T-helper 17 cell (primary cell): ENCODE measurements around the gene UTP25. TPM values are rescaled to one million over a fixed set of nuclear protein-coding genes. Genes with fewer than 3 reads are reported as not detected.

Source experiments
- ATAC-seq: fragments of 150-1000 bp; cut with Tn5 transposase; 2 replicates; pipeline ENCODE4 v1.10.0; 2021; ENCODE audit warnings: mild to moderate bottlenecking, moderate library complexity
- DNase-seq, 3 donors: peaks; one replicate each; pipeline versions ENCODE4 v3.0.0 to v3.0.0-alpha.2; 2020 to 2021
- H3K9me3 ChIP-seq: one replicate; pipeline ENCODE4 v1.7.0; 2013; ENCODE audit warnings: low read length, mild to moderate bottlenecking; ENCODE audit not compliant: control insufficient read depth, poor library complexity, severe bottlenecking
- H3K27ac Mint-ChIP-seq: one replicate; pipeline ENCODE4 v1.8.0; 2022; ENCODE audit warnings: mild to moderate bottlenecking, moderate library complexity, mixed read lengths
- H3K27me3 Mint-ChIP-seq: one replicate; pipeline ENCODE4 v1.8.0; 2022; ENCODE audit warnings: mixed read lengths
- H3K36me3 Mint-ChIP-seq: one replicate; pipeline ENCODE4 v1.8.0; 2022; ENCODE audit warnings: low read depth, mixed read lengths
- H3K4me1 Mint-ChIP-seq: one replicate; pipeline ENCODE4 v1.8.0; 2022; ENCODE audit warnings: mild to moderate bottlenecking, mixed read lengths
- H3K4me3 Mint-ChIP-seq: one replicate; pipeline ENCODE4 v1.8.0; 2022; ENCODE audit warnings: mild to moderate bottlenecking, moderate library complexity, mixed read lengths
- total RNA-seq, 4 donors: library from RNA in 2 of 4; stranded (reverse) in 2 of 4; gene quantifications; one replicate each; pipeline ENCODE4 v1.2.3 and lab custom pipeline; 2022 to 2026

Gene UTP25
- total RNA-seq, 2 donors from 2014 or later: 5.9 to 6.3 TPM

- Mint-ChIP-seq H3K4me3 (no peak overlapping the region), H3K4me1 (no peaks in the 10 kb centered on the region), H3K36me3 (no peaks in the 10 kb centered on the region), H3K27me3 (peaks cover 77% of the 10 kb centered on the region), H3K27ac (no peak overlapping the region)
- ATAC-seq (no peak), DNase-seq (no peak)
- no peaks in the 10 kb centered on the region for H3K9me3 ChIP-seq
Measured at GRCh38 chr1:209876078-209876800, 48.5 kb downstream of the UTP25 start.

GRCh38 chr1:209877087-209877764, 49.5 kb downstream of the UTP25 start:
- H3K27me3 Mint-ChIP-seq: peaks cover 78% of the 10 kb centered on the region
- H3K4me3 Mint-ChIP-seq: no peak overlapping the region
- no peaks in the 10 kb centered on the region for H3K9me3 ChIP-seq
- H3K27ac Mint-ChIP-seq: no peak overlapping the region
- DNase-seq (no peak), ATAC-seq (no peak)
- H3K36me3 Mint-ChIP-seq: no peaks in the 10 kb centered on the region
- no peaks in the 10 kb centered on the region for H3K4me1 Mint-ChIP-seq

- Mint-ChIP-seq H3K27ac (no peak overlapping the region), H3K27me3 (peaks cover 81% of the 10 kb centered on the region), H3K4me1 (no peaks in the 10 kb centered on the region), H3K36me3 (no peaks in the 10 kb centered on the region), H3K4me3 (no peak overlapping the region)
- ATAC-seq (no peak), DNase-seq (no peak)
- H3K9me3 ChIP-seq: no peaks in the 10 kb centered on the region
Measured at GRCh38 chr1:209878964-209879363, 51.2 kb downstream of the UTP25 start.

- no peaks in the 10 kb centered on the region for H3K9me3 ChIP-seq
- ATAC-seq: no peak
- H3K27me3 Mint-ChIP-seq: peaks cover 81% of the 10 kb centered on the region
- no peaks in the 10 kb centered on the region for H3K4me1 Mint-ChIP-seq
- DNase-seq: no peak
- H3K4me3 Mint-ChIP-seq: no peak overlapping the region
- no peak overlapping the region for H3K27ac Mint-ChIP-seq
- H3K36me3 Mint-ChIP-seq: no peaks in the 10 kb centered on the region
Measured at GRCh38 chr1:209879539-209879938, 51.8 kb downstream of the UTP25 start.

GRCh38 chr1:209880031-209880430, 52.3 kb downstream of the UTP25 start:
- no peaks in the 10 kb centered on the region for H3K9me3 ChIP-seq
- peaks cover 81% of the 10 kb centered on the region for H3K27me3 Mint-ChIP-seq
- H3K36me3 Mint-ChIP-seq: no peaks in the 10 kb centered on the region
- no peak overlapping the region for H3K27ac Mint-ChIP-seq
- DNase-seq (no peak), ATAC-seq (no peak)
- no peaks in the 10 kb centered on the region for H3K4me1 Mint-ChIP-seq
- no peak overlapping the region for H3K4me3 Mint-ChIP-seq

- H3K36me3 Mint-ChIP-seq: no peaks in the 10 kb centered on the region
- ATAC-seq: no peak
- no peak overlapping the region for H3K27ac Mint-ChIP-seq
- no peak for DNase-seq
- peaks cover 84% of the 10 kb centered on the region for H3K27me3 Mint-ChIP-seq
- no peaks in the 10 kb centered on the region for H3K4me1 Mint-ChIP-seq
- no peak overlapping the region for H3K4me3 Mint-ChIP-seq
- H3K9me3 ChIP-seq: no peaks in the 10 kb centered on the region
Measured at GRCh38 chr1:209881619-209882018, 53.8 kb downstream of the UTP25 start.

GRCh38 chr1:209882286-209882685, 54.5 kb downstream of the UTP25 start:
- no peak overlapping the region for H3K4me3 Mint-ChIP-seq
- H3K27ac Mint-ChIP-seq: no peak overlapping the region
- H3K27me3 Mint-ChIP-seq: peaks cover 90% of the 10 kb centered on the region
- no peaks in the 10 kb centered on the region for H3K9me3 ChIP-seq
- no peaks in the 10 kb centered on the region for H3K36me3 Mint-ChIP-seq
- DNase-seq (no peak), ATAC-seq (no peak)
- no peaks in the 10 kb centered on the region for H3K4me1 Mint-ChIP-seq

- H3K27ac Mint-ChIP-seq: no peak overlapping the region
- ATAC-seq (no peak), DNase-seq (no peak)
- H3K4me1 Mint-ChIP-seq: no peaks in the 10 kb centered on the region
- no peak overlapping the region for H3K4me3 Mint-ChIP-seq
- H3K9me3 ChIP-seq: no peaks in the 10 kb centered on the region
- H3K27me3 Mint-ChIP-seq: peaks cover 90% of the 10 kb centered on the region
- H3K36me3 Mint-ChIP-seq: no peaks in the 10 kb centered on the region
Measured at GRCh38 chr1:209882942-209883340, 55.2 kb downstream of the UTP25 start.

- no peaks in the 10 kb centered on the region for H3K4me1 Mint-ChIP-seq
- no peaks in the 10 kb centered on the region for H3K9me3 ChIP-seq
- no peak overlapping the region for H3K4me3 Mint-ChIP-seq
- ATAC-seq (no peak), DNase-seq (no peak)
- peaks cover 95% of the 10 kb centered on the region for H3K27me3 Mint-ChIP-seq
- no peak overlapping the region for H3K27ac Mint-ChIP-seq
- H3K36me3 Mint-ChIP-seq: no peaks in the 10 kb centered on the region
Measured at GRCh38 chr1:209883341-209883971, 55.7 kb downstream of the UTP25 start.

GRCh38 chr1:209884249-209884648, 56.5 kb downstream of the UTP25 start:
- Mint-ChIP-seq H3K4me3 (no peak overlapping the region), H3K27me3 (peaks cover 87% of the 10 kb centered on the region)
- no peak for ATAC-seq

GRCh38 chr1:209884665-209885117, 56.9 kb downstream of the UTP25 start:
- Mint-ChIP-seq H3K27me3 (peaks cover 82% of the 10 kb centered on the region), H3K27ac (no peak overlapping the region), H3K4me1 (no peaks in the 10 kb centered on the region), H3K36me3 (no peaks in the 10 kb centered on the region), H3K4me3 (no peak overlapping the region)
- DNase-seq (no peak), ATAC-seq (peak; percentile 48)
- H3K9me3 ChIP-seq: no peaks in the 10 kb centered on the region

More at GRCh38 chr1:209884249-209884648, 56.5 kb downstream of the UTP25 start:
- no peaks in the 10 kb centered on the region for H3K9me3 ChIP-seq
- no peaks in the 10 kb centered on the region for H3K36me3 Mint-ChIP-seq
- H3K27ac Mint-ChIP-seq: no peak overlapping the region
- no peaks in the 10 kb centered on the region for H3K4me1 Mint-ChIP-seq
- no peak for DNase-seq

- DNase-seq (no peak), ATAC-seq (no peak)
- H3K4me1 Mint-ChIP-seq: no peaks in the 10 kb centered on the region
- H3K36me3 Mint-ChIP-seq: no peaks in the 10 kb centered on the region
- H3K9me3 ChIP-seq: no peaks in the 10 kb centered on the region
- peaks cover 73% of the 10 kb centered on the region for H3K27me3 Mint-ChIP-seq
- H3K4me3 Mint-ChIP-seq: no peak overlapping the region
- no peak overlapping the region for H3K27ac Mint-ChIP-seq
Measured at GRCh38 chr1:209885403-209886218, 57.8 kb downstream of the UTP25 start.

- no peak overlapping the region for H3K27ac Mint-ChIP-seq
- DNase-seq (no peak), ATAC-seq (no peak)
- no peaks in the 10 kb centered on the region for H3K4me1 Mint-ChIP-seq
- peaks cover 67% of the 10 kb centered on the region for H3K27me3 Mint-ChIP-seq
- no peaks in the 10 kb centered on the region for H3K9me3 ChIP-seq
- H3K4me3 Mint-ChIP-seq: no peak overlapping the region
- H3K36me3 Mint-ChIP-seq: no peaks in the 10 kb centered on the region
Measured at GRCh38 chr1:209886219-209886536, 58.4 kb downstream of the UTP25 start.
